HepG2 (cell line): ENCODE measurements around the gene IFNE. TPM values are rescaled to one million over a fixed set of nuclear protein-coding genes. Genes with fewer than 3 reads are reported as not detected.

Experiments
- ATAC-seq: fragments of 200-7000 bp; cut with Tn5 transposase; 3 replicates; pipeline ENCODE4 v1.9.1; 2020; ENCODE audit warnings: mild to moderate bottlenecking, moderate library complexity
- BruUV-seq: library from RNA; stranded (reverse); fragments of 400-500 nt; replicated peaks from 2 replicates; lab custom pipeline; 2021; lab: Mats Ljungman, UMichigan
- CTCF ChIA-PET: fragments of 300-600 bp; formaldehyde crosslinking; extraction: SDS; loops from one replicate; lab custom pipeline; 2021; ENCODE audit warnings: low total read pairs, inconsistent platforms, low intra/inter-chr PET ratio; lab: Yijun Ruan, JAX
- POLR2A ChIA-PET: fragments of 350-600 bp; sonication (Branson Sonifier 250); formaldehyde crosslinking; loops from one replicate; lab custom pipeline; 2020; ENCODE audit warnings: antibody characterized with exemption, inconsistent platforms; lab: Yijun Ruan, JAX
- DNase-seq: peaks from one replicate; pipeline ENCODE4 v3.0.0-alpha.2; 2015; ENCODE audit warnings: low spot score
- FAIRE-seq: peaks from 3 replicates; lab custom pipeline; 2011; peaks lifted over from hg19 to GRCh38; lab: Jason Lieb, UNC
- H2AFZ ChIP-seq: one replicate; pipeline ENCODE4 v1.6.1; 2011; ENCODE audit warnings: low read length, inconsistent platforms
- H3K27ac ChIP-seq: fragments of 300-600 bp; 3 replicates; pipeline ENCODE4 v1.8.0; 2011; ENCODE audit warnings: mixed run types, mild to moderate bottlenecking, mixed read lengths, low read length, inconsistent platforms; ENCODE audit not compliant: insufficient read depth; ENCODE audit errors: extremely low read length
- H3K27me3 ChIP-seq, 2 experiments: fragments of 200-600 bp in 1 of 2; 2 replicates in 1 of 2; 3 replicates in 1 of 2; pipeline versions ENCODE4 v1.6.0 to v1.8.0; 2011; ENCODE audit warnings: low read length in 2 of 2, mild to moderate bottlenecking in 2 of 2, moderate library complexity in 2 of 2, inconsistent platforms in 1 of 2; ENCODE audit not compliant: insufficient read depth in 2 of 2, control insufficient read depth in 1 of 2
- H3K36me3 ChIP-seq, 2 experiments: fragments of 200-600 bp in 1 of 2; replicated peaks in 1 of 2; 2 replicates in 1 of 2; 3 replicates in 1 of 2; pipeline versions ENCODE4 v1.5.1 to v1.8.0; 2011; ENCODE audit warnings: low read length in 2 of 2, inconsistent platforms in 1 of 2; ENCODE audit not compliant: insufficient read depth in 2 of 2, control insufficient read depth in 1 of 2
- H3K4me1 ChIP-seq: 2 replicates; pipeline ENCODE4 v1.5.1; 2012; ENCODE audit warnings: low read length, inconsistent platforms; ENCODE audit not compliant: insufficient read depth
- H3K4me2 ChIP-seq: 2 replicates; pipeline ENCODE4 v1.6.0; 2011; ENCODE audit warnings: low read depth, low read length, inconsistent platforms
- H3K4me3 ChIP-seq, 3 experiments: fragments of 200-600 bp in 1 of 3; sonication (generic), shearing (Covaris generic) in 1 of 3; replicated peaks in 1 of 3; 2 replicates each; pipeline ENCODE4 v1.5.1; 2011 to 2016; ENCODE audit warnings: low read length in 3 of 3, inconsistent platforms in 2 of 3, low read depth in 2 of 3, mild to moderate bottlenecking in 2 of 3, control low read depth in 1 of 3, mixed read lengths in 1 of 3; ENCODE audit not compliant: insufficient read depth in 1 of 3
- H3K79me2 ChIP-seq: one replicate; pipeline ENCODE4 v1.6.1; 2011; ENCODE audit warnings: low read length, inconsistent platforms; ENCODE audit not compliant: insufficient read depth
- H3K9ac ChIP-seq: 2 replicates; pipeline ENCODE4 v1.6.0; 2011; ENCODE audit warnings: mild to moderate bottlenecking, low read depth, low read length, inconsistent platforms; ENCODE audit not compliant: insufficient read depth
- H3K9me3 ChIP-seq: 2 replicates; pipeline ENCODE4 v1.5.1; 2012; ENCODE audit warnings: mild to moderate bottlenecking, low read length
- H4K20me1 ChIP-seq: 2 replicates; pipeline ENCODE4 v1.6.0; 2011; ENCODE audit warnings: inconsistent platforms, mild to moderate bottlenecking, low read length, moderate library complexity; ENCODE audit not compliant: insufficient read depth
- ARNT2 ChIP-seq: sonication (generic); formaldehyde crosslinking; IDR thresholded peaks from 2 replicates; pipeline ENCODE4 v1.8.0; 2022; ENCODE audit warnings: mild to moderate bottlenecking, low read depth, missing genetic modification reagents, moderate library complexity
- GFI1 ChIP-seq: sonication (generic); formaldehyde crosslinking; IDR thresholded peaks from 2 replicates; pipeline ENCODE4 v1.5.0; 2020; ENCODE audit warnings: missing genetic modification reagents, mild to moderate bottlenecking, borderline replicate concordance
- JUNB ChIP-seq: sonication (generic); formaldehyde crosslinking; IDR thresholded peaks from 2 replicates; pipeline ENCODE4 v1.8.0; 2022; ENCODE audit warnings: missing genetic modification reagents, mild to moderate bottlenecking, borderline replicate concordance
- MED13 ChIP-seq: sonication (generic); formaldehyde crosslinking; IDR thresholded peaks from 2 replicates; pipeline ENCODE4 v1.5.0; 2020; ENCODE audit warnings: missing genetic modification reagents
- MLX ChIP-seq: IDR thresholded peaks from 2 replicates; pipeline ENCODE4 v1.6.1; 2016
- NONO ChIP-seq, 2 experiments: fragments of 450-650 bp in 1 of 2; sonication (generic) in 1 of 2; formaldehyde crosslinking in 1 of 2; IDR thresholded peaks in 1 of 2; conservative IDR thresholded peaks in 1 of 2; 2 replicates each; pipeline versions ENCODE4 v1.6.1 to v1.8.0; 2017 to 2022; ENCODE audit warnings: mild to moderate bottlenecking in 1 of 2, missing genetic modification reagents in 1 of 2, moderate library complexity in 1 of 2
- YY1 ChIP-seq: IDR thresholded peaks from 2 replicates; pipeline ENCODE4 v1.6.1; 2011; ENCODE audit warnings: low read length, low read depth, moderate library complexity, mild to moderate bottlenecking; ENCODE audit not compliant: insufficient read depth, insufficient replicate concordance
- ZNF616 ChIP-seq: sonication (generic); formaldehyde crosslinking; IDR thresholded peaks from 2 replicates; pipeline ENCODE4 v1.5.0; 2020; ENCODE audit warnings: low read depth, mild to moderate bottlenecking, missing genetic modification reagents
- ZNF773 ChIP-seq: sonication (generic); formaldehyde crosslinking; IDR thresholded peaks from 2 replicates; pipeline ENCODE4 v1.4.0; 2020; ENCODE audit warnings: missing genetic modification reagents, borderline replicate concordance
- WGBS: methylation state at CpG from one replicate; pipeline ENCODE4 v1.1.6; 2017; ENCODE audit warnings: low lambda C conversion rate; 5-methylcytosine and 5-hydroxymethylcytosine counted together
- in situ Hi-C: cut with HindIII; loops from 2 replicates; pipeline ENCODE4 v1.10.0; 2017; ENCODE audit warnings: low pct_unique_long_range_greater_than_20kb; ENCODE audit not compliant: extremely low pct_ligation_motif_present
- intact Hi-C: fragments of 100-400 bp; cut with micrococcal nuclease; formaldehyde crosslinking; loops from one replicate; pipeline ENCODE4 v1.10.0; 2022; ENCODE audit not compliant: unreplicated experiment
- polyA plus RNA-seq, 8 experiments: library from polyadenylated mRNA; depleted of rRNA in 3 of 8; stranded (reverse) in 7 of 8; unstranded in 1 of 8; fragments of >200 nt; fragmentation: Illumina TruSeq in 4 of 8; extraction: Trizol in 4 of 8; gene quantifications; 2 replicates each; pipeline versions ENCODE4 v1.2.1 to v1.2.3, GENCODE V29; 2011 to 2016; ENCODE audit warnings: low read depth in 4 of 8, missing spikeins in 1 of 8, mixed read lengths in 1 of 8; ENCODE audit not compliant: insufficient read depth in 1 of 8
- total RNA-seq, 5 experiments: library from RNA; depleted of rRNA; stranded (reverse); fragments of >200 nt; fragmentation: Illumina TruSeq; extraction: Trizol; gene quantifications; 2 replicates each; pipeline ENCODE4 v1.2.3, GENCODE V29; 2016; ENCODE audit warnings: low read depth in 1 of 5
- TF ChIP-seq, protein P1 (sequence below): sonication (generic); formaldehyde crosslinking; IDR thresholded peaks from 2 replicates; pipeline ENCODE4 v1.5.0; 2020; ENCODE audit warnings: mild to moderate bottlenecking, missing genetic modification reagents, borderline replicate concordance

IFNE gene
- total and polyA plus RNA-seq, 2 of the 13 experiments (the other 11 are each of a cell fraction or from before 2014, with no cell fraction given) = not detected

GRCh38 chr9:21522348-21522747 lies 40.2 kb upstream of the IFNE start:
- H4K20me1 ChIP-seq = no peaks in the 10 kb centered on the region
- no peaks in the 10 kb centered on the region for H3K9me3 ChIP-seq
- no peak for ATAC-seq
- H2AFZ ChIP-seq = no peak overlapping the region
- no peaks in the 10 kb centered on the region for H3K4me1 ChIP-seq
- ChIA-PET POLR2A (no interaction called here), CTCF (no interaction called here)
- TF ChIP-seq JUNB (CRISPR knock-in tag) (no peak), NONO (IDR thresholded peaks at IDR 0.05) (no peak), NONO (CRISPR knock-in tag; conservative IDR thresholded peaks at IDR 0.05) (no peak), GFI1 (CRISPR knock-in tag) (no peak), YY1 (no peak), ZNF773 (CRISPR knock-in tag) (no peak), MED13 (CRISPR knock-in tag) (no peak), MLX (no peak), ZNF616 (CRISPR knock-in tag) (no peak), ARNT2 (CRISPR knock-in tag) (no peak)
- TF ChIP-seq, protein P1, sequence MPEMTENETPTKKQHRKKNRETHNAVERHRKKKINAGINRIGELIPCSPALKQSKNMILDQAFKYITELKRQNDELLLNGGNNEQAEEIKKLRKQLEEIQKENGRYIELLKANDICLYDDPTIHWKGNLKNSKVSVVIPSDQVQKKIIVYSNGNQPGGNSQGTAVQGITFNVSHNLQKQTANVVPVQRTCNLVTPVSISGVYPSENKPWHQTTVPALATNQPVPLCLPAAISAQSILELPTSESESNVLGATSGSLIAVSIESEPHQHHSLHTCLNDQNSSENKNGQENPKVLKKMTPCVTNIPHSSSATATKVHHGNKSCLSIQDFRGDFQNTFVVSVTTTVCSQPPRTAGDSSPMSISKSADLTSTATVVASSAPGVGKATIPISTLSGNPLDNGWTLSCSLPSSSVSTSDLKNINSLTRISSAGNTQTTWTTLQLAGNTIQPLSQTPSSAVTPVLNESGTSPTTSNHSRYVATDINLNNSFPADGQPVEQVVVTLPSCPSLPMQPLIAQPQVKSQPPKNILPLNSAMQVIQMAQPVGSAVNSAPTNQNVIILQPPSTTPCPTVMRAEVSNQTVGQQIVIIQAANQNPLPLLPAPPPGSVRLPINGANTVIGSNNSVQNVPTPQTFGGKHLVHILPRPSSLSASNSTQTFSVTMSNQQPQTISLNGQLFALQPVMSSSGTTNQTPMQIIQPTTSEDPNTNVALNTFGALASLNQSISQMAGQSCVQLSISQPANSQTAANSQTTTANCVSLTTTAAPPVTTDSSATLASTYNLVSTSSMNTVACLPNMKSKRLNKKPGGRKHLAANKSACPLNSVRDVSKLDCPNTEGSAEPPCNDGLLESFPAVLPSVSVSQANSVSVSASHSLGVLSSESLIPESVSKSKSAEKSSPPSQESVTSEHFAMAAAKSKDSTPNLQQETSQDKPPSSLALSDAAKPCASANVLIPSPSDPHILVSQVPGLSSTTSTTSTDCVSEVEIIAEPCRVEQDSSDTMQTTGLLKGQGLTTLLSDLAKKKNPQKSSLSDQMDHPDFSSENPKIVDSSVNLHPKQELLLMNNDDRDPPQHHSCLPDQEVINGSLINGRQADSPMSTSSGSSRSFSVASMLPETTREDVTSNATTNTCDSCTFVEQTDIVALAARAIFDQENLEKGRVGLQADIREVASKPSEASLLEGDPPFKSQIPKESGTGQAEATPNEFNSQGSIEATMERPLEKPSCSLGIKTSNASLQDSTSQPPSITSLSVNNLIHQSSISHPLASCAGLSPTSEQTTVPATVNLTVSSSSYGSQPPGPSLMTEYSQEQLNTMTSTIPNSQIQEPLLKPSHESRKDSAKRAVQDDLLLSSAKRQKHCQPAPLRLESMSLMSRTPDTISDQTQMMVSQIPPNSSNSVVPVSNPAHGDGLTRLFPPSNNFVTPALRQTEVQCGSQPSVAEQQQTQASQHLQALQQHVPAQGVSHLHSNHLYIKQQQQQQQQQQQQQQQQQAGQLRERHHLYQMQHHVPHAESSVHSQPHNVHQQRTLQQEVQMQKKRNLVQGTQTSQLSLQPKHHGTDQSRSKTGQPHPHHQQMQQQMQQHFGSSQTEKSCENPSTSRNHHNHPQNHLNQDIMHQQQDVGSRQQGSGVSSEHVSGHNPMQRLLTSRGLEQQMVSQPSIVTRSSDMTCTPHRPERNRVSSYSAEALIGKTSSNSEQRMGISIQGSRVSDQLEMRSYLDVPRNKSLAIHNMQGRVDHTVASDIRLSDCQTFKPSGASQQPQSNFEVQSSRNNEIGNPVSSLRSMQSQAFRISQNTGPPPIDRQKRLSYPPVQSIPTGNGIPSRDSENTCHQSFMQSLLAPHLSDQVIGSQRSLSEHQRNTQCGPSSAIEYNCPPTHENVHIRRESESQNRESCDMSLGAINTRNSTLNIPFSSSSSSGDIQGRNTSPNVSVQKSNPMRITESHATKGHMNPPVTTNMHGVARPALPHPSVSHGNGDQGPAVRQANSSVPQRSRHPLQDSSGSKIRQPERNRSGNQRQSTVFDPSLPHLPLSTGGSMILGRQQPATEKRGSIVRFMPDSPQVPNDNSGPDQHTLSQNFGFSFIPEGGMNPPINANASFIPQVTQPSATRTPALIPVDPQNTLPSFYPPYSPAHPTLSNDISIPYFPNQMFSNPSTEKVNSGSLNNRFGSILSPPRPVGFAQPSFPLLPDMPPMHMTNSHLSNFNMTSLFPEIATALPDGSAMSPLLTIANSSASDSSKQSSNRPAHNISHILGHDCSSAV (CRISPR knock-in tag) = no peak
- no peaks in the 10 kb centered on the region for H3K27me3 ChIP-seq
- FAIRE-seq = no peak
- H3K79me2 ChIP-seq = no peaks in the 10 kb centered on the region
- no peak overlapping the region for H3K4me3 ChIP-seq
- no TSS peak for BruUV-seq
- intact Hi-C loops (no loop called here), in situ Hi-C loops (no loop called here)
- WGBS = 0% methylated on average over 4 of the region's 4 CpGs
- H3K9ac ChIP-seq = no peak overlapping the region
- no peak overlapping the region for H3K27ac ChIP-seq
- H3K4me2 ChIP-seq = no peak overlapping the region
- H3K36me3 ChIP-seq = no peaks in the 10 kb centered on the region
- DNase-seq = no peak
